Neuronal stem cell (in vitro differentiated cells): ENCODE measurements around the gene KRTAP4-6.
"Not testable (repeated sequence)": the region's sequence is repeated elsewhere in the genome, so short reads cannot be mapped to it uniquely, and the experiment has no call there.

ENCODE experiments used
- DNase-seq: peaks from one replicate; pipeline ENCODE4 v3.0.0-alpha.2; 2013; ENCODE audit warnings: low spot score
- H2AFZ ChIP-seq: one replicate; pipeline ENCODE4 v1.6.1; 2013; ENCODE audit warnings: mild to moderate bottlenecking, low read length, inconsistent platforms
- H2AK5ac ChIP-seq: 2 replicates; pipeline ENCODE4 v1.6.1; 2013; ENCODE audit warnings: low read depth, mild to moderate bottlenecking, inconsistent platforms, low read length, moderate library complexity, mixed read lengths
- H2BK120ac ChIP-seq: 2 replicates; pipeline ENCODE4 v1.6.1; 2013; ENCODE audit warnings: low read depth, mild to moderate bottlenecking, inconsistent platforms, low read length, moderate library complexity, mixed read lengths
- H2BK12ac ChIP-seq: one replicate; pipeline ENCODE4 v1.6.1; 2013; ENCODE audit warnings: low read length, inconsistent platforms
- H2BK15ac ChIP-seq: 2 replicates; pipeline ENCODE4 v1.6.1; 2013; ENCODE audit warnings: mild to moderate bottlenecking, low read length, inconsistent platforms, mixed read lengths
- H2BK5ac ChIP-seq: one replicate; pipeline ENCODE4 v1.6.1; 2013; ENCODE audit warnings: inconsistent platforms, mild to moderate bottlenecking, low read length, moderate library complexity
- H3K14ac ChIP-seq: one replicate; pipeline ENCODE4 v1.6.1; 2013; ENCODE audit warnings: low read length, inconsistent platforms
- H3K18ac ChIP-seq: 2 replicates; pipeline ENCODE4 v1.6.1; 2013; ENCODE audit warnings: low read length, inconsistent platforms
- H3K23ac ChIP-seq: 2 replicates; pipeline ENCODE4 v1.6.1; 2013; ENCODE audit warnings: low read depth, mild to moderate bottlenecking, mixed read lengths, low read length, inconsistent platforms; ENCODE audit not compliant: poor library complexity
- H3K27ac ChIP-seq: replicated peaks from 3 replicates; pipeline ENCODE4 v1.5.1; 2013; ENCODE audit warnings: low read length, inconsistent platforms
- H3K27me3 ChIP-seq, 3 experiments: 2 replicates each; pipeline ENCODE4 v1.6.1; 2013; ENCODE audit warnings: low read length in 3 of 3, mild to moderate bottlenecking in 2 of 3, inconsistent platforms in 1 of 3, low read depth in 1 of 3, mixed read lengths in 1 of 3, moderate library complexity in 1 of 3; ENCODE audit not compliant: control insufficient read depth in 3 of 3, insufficient read depth in 3 of 3
- H3K36me3 ChIP-seq, 2 donors: replicated peaks in 1 of 2; 2 replicates each; pipeline ENCODE4 v1.6.1; 2013; ENCODE audit warnings: low read length in 2 of 2; ENCODE audit not compliant: control insufficient read depth in 2 of 2, insufficient read depth in 2 of 2
- H3K4ac ChIP-seq: 2 replicates; pipeline ENCODE4 v1.6.1; 2013; ENCODE audit warnings: inconsistent platforms, mild to moderate bottlenecking, low read length, moderate library complexity
- H3K4me1 ChIP-seq, 2 donors: 1 replicate in 1 of 2; 2 replicates in 1 of 2; pipeline ENCODE4 v1.6.1; 2013; ENCODE audit warnings: low read length in 2 of 2, low read depth in 1 of 2; ENCODE audit not compliant: control insufficient read depth in 2 of 2, insufficient read depth in 1 of 2
- H3K4me2 ChIP-seq: one replicate; pipeline ENCODE4 v1.6.1; 2013; ENCODE audit warnings: mild to moderate bottlenecking, low read length, inconsistent platforms; ENCODE audit not compliant: insufficient read depth, poor library complexity, severe bottlenecking
- H3K4me3 ChIP-seq, 2 donors: 2 replicates each; pipeline ENCODE4 v1.5.1; 2013; ENCODE audit warnings: low read length in 2 of 2, mild to moderate bottlenecking in 2 of 2, inconsistent platforms in 1 of 2, moderate library complexity in 1 of 2
- H3K79me1 ChIP-seq: one replicate; pipeline ENCODE4 v1.6.1; 2013; ENCODE audit warnings: low read depth, mild to moderate bottlenecking, inconsistent platforms, low read length, moderate library complexity
- H3K9ac ChIP-seq: one replicate; pipeline ENCODE4 v1.6.1; 2013; ENCODE audit warnings: mild to moderate bottlenecking, low read depth, low read length, inconsistent platforms; ENCODE audit not compliant: poor library complexity
- H3K9me3 ChIP-seq, 2 donors: replicated peaks in 1 of 2; 2 replicates each; pipeline versions ENCODE3 to v1.6.1; 2013; ENCODE audit warnings: low read length in 2 of 2, mild to moderate bottlenecking in 2 of 2, inconsistent platforms in 1 of 2, low read depth in 1 of 2, mixed read lengths in 1 of 2, moderate library complexity in 1 of 2; ENCODE audit not compliant: control insufficient read depth in 2 of 2, insufficient read depth in 1 of 2
- H4K8ac ChIP-seq: one replicate; pipeline ENCODE4 v1.6.1; 2013; ENCODE audit warnings: low read depth, mild to moderate bottlenecking, inconsistent platforms, low read length, moderate library complexity
- H4K91ac ChIP-seq: one replicate; pipeline ENCODE4 v1.6.1; 2013; ENCODE audit warnings: low read length, low read depth, mild to moderate bottlenecking, inconsistent platforms; ENCODE audit not compliant: poor library complexity
- WGBS, 2 donors: extraction: QIAGEN DNeasy Blood & Tissue Kit; methylation state at CpG; one replicate each; pipeline ENCODE4 v1.1.7; 2013; ENCODE audit warnings: missing lambda C conversion rate in 2 of 2, mixed read lengths in 1 of 2; ENCODE audit not compliant: insufficient read length in 2 of 2, insufficient replicate concordance in 1 of 2; ENCODE audit errors: extremely low coverage in 2 of 2; 5-methylcytosine and 5-hydroxymethylcytosine counted together

Gene KRTAP4-6

DNA sequence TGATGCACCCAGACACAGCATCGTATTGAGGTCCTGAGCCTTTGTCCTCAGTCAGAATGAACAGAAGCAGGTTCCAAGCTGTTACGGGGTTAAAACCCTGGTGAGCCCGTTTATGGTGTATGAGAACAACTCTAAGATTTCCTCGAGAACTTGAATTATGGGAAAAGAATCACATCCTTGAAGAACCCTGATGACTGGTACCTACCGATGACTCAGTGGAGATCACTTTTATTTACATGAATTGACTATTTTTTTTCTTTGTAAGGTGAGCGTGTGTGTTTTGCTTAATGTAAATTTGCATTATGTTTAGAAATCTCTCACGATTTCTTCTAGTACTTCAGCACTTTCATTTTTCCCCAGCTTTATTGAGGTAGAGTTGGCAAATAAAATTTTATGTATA, 23.5 kb upstream of the KRTAP4-6 start:
- Histone ChIP-seq H2BK15ac (no peak overlapping the region), H3K9ac (no peak overlapping the region), H3K27me3 (no peaks in the 10 kb centered on the region), H4K91ac (no peak overlapping the region), H3K36me3 (no peaks in the 10 kb centered on the region), H2BK5ac (no peak overlapping the region), H3K23ac (no peak overlapping the region), H2AFZ (no peak overlapping the region), H3K18ac (no peak overlapping the region), H3K79me1 (no peaks in the 10 kb centered on the region), H2BK12ac (no peak overlapping the region), H3K4me3 (no peak overlapping the region), H3K9me3 (no peaks in the 10 kb centered on the region), H3K4ac (no peak overlapping the region), H4K8ac (no peak overlapping the region), H3K4me2 (no peak overlapping the region), H3K27ac (no peak overlapping the region), H2BK120ac (no peak overlapping the region), H3K4me1 (peaks cover 0 to 5% of the 10 kb centered on the region in 2 donors), H3K14ac (no peak overlapping the region), H2AK5ac (no peak overlapping the region)
- WGBS, 2 donors: no CpG with 5 or more reads among the region's 7 CpGs
- no peak for DNase-seq

DNA sequence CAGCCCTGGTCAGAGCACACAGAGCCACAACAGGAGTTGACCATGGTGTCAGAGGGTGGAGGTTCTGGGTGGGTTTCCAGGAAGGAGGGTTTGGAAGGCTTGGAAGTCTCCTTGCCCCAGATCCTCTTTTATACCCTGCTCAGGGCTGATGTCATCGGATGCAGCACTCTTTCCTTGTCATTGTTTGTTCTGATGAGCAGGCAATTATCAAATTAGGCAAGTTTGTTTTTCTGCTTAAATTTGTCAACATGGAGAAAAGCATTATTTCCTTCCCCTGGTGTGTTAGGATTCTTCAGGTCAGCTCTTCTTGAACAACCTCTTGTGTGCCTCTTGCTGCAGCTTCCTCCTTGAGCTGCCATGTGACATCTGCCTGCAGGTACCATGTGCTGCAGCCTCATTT, 20.3 kb upstream of the KRTAP4-6 start, which contains the start of gene KRTAP4-4:
Gene KRTAP4-4, minus strand, starts transcription at position 101 of the 400 bp plus-strand sequence. Its CDS starts 57 bp downstream, at position 44.
- Histone ChIP-seq H3K27ac (no peak within 1 kb of the TSS), H3K23ac (peak within 1 kb of the TSS; percentile 5), H3K9ac (peak within 1 kb of the TSS; percentile 0), H4K8ac (no peak within 1 kb of the TSS), H2BK12ac (no peak within 1 kb of the TSS), H3K4ac (peak within 1 kb of the TSS; percentile 84), H2AK5ac (no peak within 1 kb of the TSS), H3K36me3 (no peaks in the 10 kb centered on the region), H3K14ac (no peak within 1 kb of the TSS), H3K4me2 (no peak within 1 kb of the TSS), H3K9me3 (no peaks in the 10 kb centered on the region), H3K27me3 (no peaks in the 10 kb centered on the region), H3K4me3 (no peak within 1 kb of the TSS), H3K18ac (peak within 1 kb of the TSS; percentile 28), H3K4me1 (peaks cover 0 to 2% of the 10 kb centered on the region in 2 donors), H2BK5ac (no peak within 1 kb of the TSS), H2BK15ac (no peak within 1 kb of the TSS), H4K91ac (no peak within 1 kb of the TSS), H2BK120ac (no peak within 1 kb of the TSS), H2AFZ (no peak within 1 kb of the TSS), H3K79me1 (no peaks in the 10 kb centered on the region)
- DNase-seq: no peak
- WGBS, 2 donors: no CpG with 5 or more reads among the region's 1 CpG

- H3K9me3 ChIP-seq, DNase-seq, H4K91ac ChIP-seq, H3K4me3 ChIP-seq, H2BK120ac ChIP-seq, H3K79me1 ChIP-seq, H3K36me3 ChIP-seq, H3K14ac ChIP-seq, H2BK15ac ChIP-seq, H3K27me3 ChIP-seq, H3K4me1 ChIP-seq, H2AFZ ChIP-seq, H2BK5ac ChIP-seq, H3K4me2 ChIP-seq, H2AK5ac ChIP-seq, H4K8ac ChIP-seq, H2BK12ac ChIP-seq, H3K27ac ChIP-seq: not testable (repeated sequence)
- Histone ChIP-seq H3K4ac (peak overlapping the region; percentile 84), H3K9ac (peak overlapping the region; percentile 0), H3K23ac (peak overlapping the region; percentile 5), H3K18ac (peak overlapping the region; percentile 5)
- WGBS, 2 donors: no CpG with 5 or more reads among the region's 3 CpGs
Measured at GRCh38 chr17:41160190-41160589, 19.8 kb upstream of the KRTAP4-6 start.

DNA sequence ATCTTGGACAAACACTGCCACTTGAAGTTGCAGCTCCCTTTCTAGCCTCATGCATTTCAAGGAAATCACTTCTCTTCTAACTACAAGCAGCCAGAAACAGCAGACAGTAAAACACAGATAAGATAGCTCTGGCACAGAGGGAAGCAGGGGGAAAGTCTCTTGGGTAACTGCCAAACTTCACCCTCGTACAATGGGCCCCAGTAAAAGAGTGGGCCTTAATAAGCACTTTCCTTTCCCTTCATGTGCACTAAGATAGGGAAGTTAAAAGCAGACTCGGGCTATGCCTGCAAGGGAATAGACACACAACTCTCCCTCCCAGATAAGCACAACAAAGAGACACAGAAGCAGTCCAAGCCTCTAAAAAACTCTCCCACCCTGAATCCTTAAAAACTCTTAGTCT, 13.5 kb upstream of the KRTAP4-6 start:
- H4K8ac ChIP-seq: no peak overlapping the region
- no CpG with 5 or more reads among the region's 2 CpGs for WGBS, 2 donors
- H2BK5ac ChIP-seq: no peak overlapping the region

More for the DNA sequence above, 13.5 kb upstream of the KRTAP4-6 start:
- H3K79me1 ChIP-seq: no peaks in the 10 kb centered on the region
- H3K9me3 ChIP-seq: no peaks in the 10 kb centered on the region
- no peak overlapping the region for H3K14ac ChIP-seq
- H3K4me1 ChIP-seq: no peaks in the 10 kb centered on the region
- H3K27ac ChIP-seq: no peak overlapping the region
- H4K91ac ChIP-seq: no peak overlapping the region
- no peak overlapping the region for H3K9ac ChIP-seq
- H3K27me3 ChIP-seq: no peaks in the 10 kb centered on the region
- no peak overlapping the region for H3K4me2 ChIP-seq
- H3K23ac ChIP-seq: no peak overlapping the region
- H3K4me3 ChIP-seq: no peak overlapping the region
- no peak overlapping the region for H3K18ac ChIP-seq
- DNase-seq: no peak
- H2BK120ac ChIP-seq: no peak overlapping the region
- H2AK5ac ChIP-seq: no peak overlapping the region
- H3K36me3 ChIP-seq: no peaks in the 10 kb centered on the region
- H2BK15ac ChIP-seq: no peak overlapping the region
- H2BK12ac ChIP-seq: no peak overlapping the region
- H2AFZ ChIP-seq: no peak overlapping the region
- H3K4ac ChIP-seq: no peak overlapping the region
